IMR-90 (cell line): ENCODE data around the gene NSL1. TPM values are rescaled to one million over a fixed set of nuclear protein-coding genes. Genes with fewer than 3 reads are reported as not detected.

Experiments
- ATAC-seq: fragments of 200-7000 bp; cut with Tn5 transposase; 2 replicates; pipeline ENCODE4 v1.9.1; 2020; ENCODE audit warnings: low read depth, mild to moderate bottlenecking, moderate library complexity
- BruUV-seq: library from RNA; stranded (reverse); fragments of 400-500 nt; replicated peaks from 2 replicates; lab custom pipeline; 2021; lab: Mats Ljungman, UMichigan
- CTCF ChIA-PET: fragments of 300-600 bp; formaldehyde crosslinking; extraction: SDS; loops from one replicate; lab custom pipeline; 2021; ENCODE audit warnings: antibody characterized with exemption; lab: Yijun Ruan, JAX
- POLR2A ChIA-PET: fragments of 300-600 bp; sonication (Branson Sonifier 250); formaldehyde crosslinking; loops from one replicate; lab custom pipeline; 2022; ENCODE audit warnings: antibody characterized with exemption; ENCODE audit not compliant: unreplicated experiment; lab: Charles Lee
- DNase-seq: peaks from one replicate; pipeline ENCODE4 v3.0.0; 2013
- H2AFZ ChIP-seq: replicated peaks from 2 replicates; pipeline ENCODE3; 2013; ENCODE audit warnings: low read length, mild to moderate bottlenecking; ENCODE audit not compliant: poor library complexity
- H2AK5ac ChIP-seq: 2 replicates; pipeline ENCODE4 v1.6.1; 2013; ENCODE audit warnings: low read depth, low read length, inconsistent platforms
- H2AK9ac ChIP-seq: replicated peaks from 2 replicates; pipeline ENCODE3; 2013; ENCODE audit warnings: mild to moderate bottlenecking, low read depth, low read length, moderate library complexity; ENCODE audit not compliant: poor library complexity
- H2BK120ac ChIP-seq: 2 replicates; pipeline ENCODE4 v1.6.1; 2013; ENCODE audit warnings: low read depth, low read length, inconsistent platforms
- H2BK15ac ChIP-seq: 3 replicates; pipeline ENCODE4 v1.6.1; 2013; ENCODE audit warnings: low read depth, low read length, inconsistent platforms
- H2BK20ac ChIP-seq: 2 replicates; pipeline ENCODE4 v1.6.1; 2013; ENCODE audit warnings: low read depth, mild to moderate bottlenecking, inconsistent platforms, low read length, moderate library complexity
- H2BK5ac ChIP-seq: 2 replicates; pipeline ENCODE4 v1.6.1; 2013; ENCODE audit warnings: mild to moderate bottlenecking, low read depth, low read length, inconsistent platforms; ENCODE audit not compliant: poor library complexity, severe bottlenecking
- H3K14ac ChIP-seq: replicated peaks from 2 replicates; pipeline ENCODE4 v1.6.1; 2013; ENCODE audit warnings: low read depth, low read length, inconsistent platforms
- H3K18ac ChIP-seq: 2 replicates; pipeline ENCODE4 v1.6.1; 2013; ENCODE audit warnings: low read depth, low read length, control low read depth
- H3K23ac ChIP-seq: 2 replicates; pipeline ENCODE4 v1.6.1; 2013; ENCODE audit warnings: low read depth, low read length, inconsistent platforms
- H3K27ac ChIP-seq: 2 replicates; pipeline ENCODE4 v1.5.1; 2013; ENCODE audit warnings: mild to moderate bottlenecking, control low read depth, low read length; ENCODE audit not compliant: insufficient read depth
- H3K27me3 ChIP-seq: 2 replicates; pipeline ENCODE4 v1.6.1; 2013; ENCODE audit warnings: low read length; ENCODE audit not compliant: control insufficient read depth, insufficient read depth
- H3K36me3 ChIP-seq: 2 replicates; pipeline ENCODE4 v1.6.1; 2013; ENCODE audit warnings: low read length, mixed read lengths; ENCODE audit not compliant: control insufficient read depth, insufficient read depth
- H3K4ac ChIP-seq: 2 replicates; pipeline ENCODE4 v1.6.1; 2013; ENCODE audit warnings: low read depth, low read length, inconsistent platforms
- H3K4me1 ChIP-seq: 2 replicates; pipeline ENCODE4 v1.6.1; 2013; ENCODE audit warnings: low read length, mixed read lengths; ENCODE audit not compliant: control insufficient read depth, insufficient read depth
- H3K4me2 ChIP-seq: 2 replicates; pipeline ENCODE4 v1.6.1; 2013; ENCODE audit warnings: low read depth, mild to moderate bottlenecking, control low read depth, low read length, moderate library complexity
- H3K4me3 ChIP-seq: 2 replicates; pipeline ENCODE4 v1.5.1; 2013; ENCODE audit warnings: low read depth, mild to moderate bottlenecking, control low read depth, low read length, moderate library complexity; ENCODE audit not compliant: insufficient read depth
- H3K56ac ChIP-seq: 2 replicates; pipeline ENCODE4 v1.6.1; 2013; ENCODE audit warnings: low read length, inconsistent platforms; ENCODE audit not compliant: insufficient read depth; ENCODE audit errors: extremely low read depth
- H3K79me1 ChIP-seq, 2 experiments: 2 replicates each; pipeline ENCODE4 v1.6.1; 2013; ENCODE audit warnings: low read length in 2 of 2, inconsistent platforms in 1 of 2, low read depth in 1 of 2
- H3K9ac ChIP-seq: 2 replicates; pipeline ENCODE4 v1.6.1; 2013; ENCODE audit warnings: low read depth, low read length, control low read depth
- H3K9me1 ChIP-seq: 2 replicates; pipeline ENCODE4 v1.6.1; 2013; ENCODE audit warnings: low read length, inconsistent platforms; ENCODE audit not compliant: insufficient read depth
- H3K9me3 ChIP-seq: 2 replicates; pipeline ENCODE4 v1.6.1; 2013; ENCODE audit warnings: low read length; ENCODE audit not compliant: control insufficient read depth, insufficient read depth
- H4K20me1 ChIP-seq: 2 replicates; pipeline ENCODE4 v1.6.1; 2013; ENCODE audit warnings: low read length, inconsistent platforms; ENCODE audit not compliant: insufficient read depth
- H4K5ac ChIP-seq: 2 replicates; pipeline ENCODE4 v1.6.1; 2013; ENCODE audit warnings: mild to moderate bottlenecking, low read depth, low read length, control low read depth
- H4K8ac ChIP-seq, 2 experiments: 2 replicates each; pipeline ENCODE4 v1.6.1; 2013; ENCODE audit warnings: low read depth in 2 of 2, low read length in 2 of 2, control low read depth in 1 of 2, inconsistent platforms in 1 of 2
- H4K91ac ChIP-seq: 2 replicates; pipeline ENCODE4 v1.6.1; 2013; ENCODE audit warnings: low read depth, low read length, inconsistent platforms; ENCODE audit not compliant: insufficient read depth
- RAD21 ChIP-seq: IDR thresholded peaks from 2 replicates; pipeline ENCODE4 v1.6.1; 2012; ENCODE audit warnings: low read length, improper control_type of control experiment
- WGBS, 2 experiments: methylation state at CpG; one replicate each; pipeline versions ENCODE4 v1.1.5 to v1.1.7; 2013; ENCODE audit warnings: missing lambda C conversion rate in 2 of 2; ENCODE audit not compliant: insufficient read length in 1 of 2; ENCODE audit errors: extremely low coverage in 2 of 2; 5-methylcytosine and 5-hydroxymethylcytosine counted together
- dilution Hi-C: fragments of 300-500 bp; cut with HindIII; formaldehyde crosslinking; loops from one replicate; pipeline ENCODE4 v1.14.3; 2018; ENCODE audit warnings: low sequenced_read_pairs; ENCODE audit not compliant: unreplicated experiment
- in situ Hi-C: fragments of 300-500 bp; cut with MboI; formaldehyde crosslinking; loops from 3 replicates; pipeline ENCODE4 v1.14.3; 2019; ENCODE audit warnings: low sequenced_read_pairs, inconsistent platforms, mixed read lengths
- intact Hi-C: fragments of 100-400 bp; cut with micrococcal nuclease; formaldehyde crosslinking; loops from 2 replicates; pipeline ENCODE4 v1.10.0; 2022
- polyA plus RNA-seq, 3 experiments: library from polyadenylated mRNA; depleted of rRNA; stranded (reverse); fragments of >200 nt; gene quantifications; 2 replicates each; pipeline ENCODE4 v1.2.3, GENCODE V29; 2012; ENCODE audit warnings: low replicate concordance in 1 of 3
- total RNA-seq: library from RNA; depleted of rRNA; stranded (reverse); fragments of >200 nt; gene quantifications from 2 replicates; pipeline ENCODE4 v1.2.3, GENCODE V29; 2012
- TF ChIP-seq, protein P1 (sequence below): conservative IDR thresholded peaks from 2 replicates; pipeline ENCODE4 v1.5.1; 2012; ENCODE audit warnings: mild to moderate bottlenecking, low read depth, low read length, improper control_type of control experiment
- TF ChIP-seq, protein P2 (sequence below): fragments of 150-350 bp; IDR thresholded peaks from 2 replicates; pipeline ENCODE4 v1.6.1; 2017; ENCODE audit warnings: mild to moderate bottlenecking, antibody characterized with exemption, low read length, low read depth

The NSL1 gene
- total and polyA plus RNA-seq, 2 of the 4 experiments (the other 2 are of a cell fraction) = 19.1 to 42.5 TPM

DNA sequence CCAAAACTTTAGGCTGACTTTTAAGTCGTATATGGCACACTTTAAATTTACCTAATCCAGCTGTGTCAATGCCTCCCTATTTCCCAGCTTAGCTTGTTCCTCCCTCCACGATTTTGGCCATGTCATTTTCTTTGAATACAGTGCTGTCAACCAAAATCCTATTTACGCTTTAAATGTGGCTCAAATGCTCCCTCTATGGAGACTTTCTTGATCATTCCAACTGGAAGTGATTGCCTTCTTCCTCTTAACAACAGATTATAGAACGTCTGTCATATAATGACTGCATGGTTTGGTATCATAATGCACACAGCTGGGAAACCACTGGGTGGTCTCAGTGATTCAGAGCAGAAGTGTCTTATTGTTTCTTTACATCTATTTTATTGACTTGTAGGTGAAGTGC, 73.1 kb downstream of the NSL1 start:
- ATAC-seq = no peak
- BruUV-seq = no TSS peak

More for the DNA sequence above, 73.1 kb downstream of the NSL1 start:
- H3K36me3 ChIP-seq = no peaks in the 10 kb centered on the region
- 60% methylated on average over 1 of the region's 4 CpGs; no CpG with 5 or more reads in 1 of the 2 experiments for WGBS, 2 experiments
- H2BK5ac ChIP-seq = no peak overlapping the region
- peak; percentile 34 for TF ChIP-seq RAD21
- TF ChIP-seq, protein P1, sequence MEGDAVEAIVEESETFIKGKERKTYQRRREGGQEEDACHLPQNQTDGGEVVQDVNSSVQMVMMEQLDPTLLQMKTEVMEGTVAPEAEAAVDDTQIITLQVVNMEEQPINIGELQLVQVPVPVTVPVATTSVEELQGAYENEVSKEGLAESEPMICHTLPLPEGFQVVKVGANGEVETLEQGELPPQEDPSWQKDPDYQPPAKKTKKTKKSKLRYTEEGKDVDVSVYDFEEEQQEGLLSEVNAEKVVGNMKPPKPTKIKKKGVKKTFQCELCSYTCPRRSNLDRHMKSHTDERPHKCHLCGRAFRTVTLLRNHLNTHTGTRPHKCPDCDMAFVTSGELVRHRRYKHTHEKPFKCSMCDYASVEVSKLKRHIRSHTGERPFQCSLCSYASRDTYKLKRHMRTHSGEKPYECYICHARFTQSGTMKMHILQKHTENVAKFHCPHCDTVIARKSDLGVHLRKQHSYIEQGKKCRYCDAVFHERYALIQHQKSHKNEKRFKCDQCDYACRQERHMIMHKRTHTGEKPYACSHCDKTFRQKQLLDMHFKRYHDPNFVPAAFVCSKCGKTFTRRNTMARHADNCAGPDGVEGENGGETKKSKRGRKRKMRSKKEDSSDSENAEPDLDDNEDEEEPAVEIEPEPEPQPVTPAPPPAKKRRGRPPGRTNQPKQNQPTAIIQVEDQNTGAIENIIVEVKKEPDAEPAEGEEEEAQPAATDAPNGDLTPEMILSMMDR = 0 out of 2 replicates have a peak, but pooled peaks have one; percentile 24
- TF ChIP-seq, protein P2, sequence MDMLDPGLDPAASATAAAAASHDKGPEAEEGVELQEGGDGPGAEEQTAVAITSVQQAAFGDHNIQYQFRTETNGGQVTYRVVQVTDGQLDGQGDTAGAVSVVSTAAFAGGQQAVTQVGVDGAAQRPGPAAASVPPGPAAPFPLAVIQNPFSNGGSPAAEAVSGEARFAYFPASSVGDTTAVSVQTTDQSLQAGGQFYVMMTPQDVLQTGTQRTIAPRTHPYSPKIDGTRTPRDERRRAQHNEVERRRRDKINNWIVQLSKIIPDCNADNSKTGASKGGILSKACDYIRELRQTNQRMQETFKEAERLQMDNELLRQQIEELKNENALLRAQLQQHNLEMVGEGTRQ = no peak
- no peak overlapping the region for H4K91ac ChIP-seq
- DNase-seq = peak; percentile 43
- no peak overlapping the region for H3K4me3 ChIP-seq
- H2AK5ac ChIP-seq = no peak overlapping the region
- H3K4me2 ChIP-seq = no peak overlapping the region
- H2AFZ ChIP-seq = no peak overlapping the region
- no peak overlapping the region for H3K14ac ChIP-seq
- no peaks in the 10 kb centered on the region for H3K9me3 ChIP-seq
- H4K8ac ChIP-seq = no peak overlapping the region
- no peak overlapping the region for H3K56ac ChIP-seq
- H4K5ac ChIP-seq = no peak overlapping the region
- ChIA-PET CTCF (interaction anchor here (0.6 to 0.8 kb wide), 2 partner anchors 236 to 241 kb away, joined by 3 to 5 read pairs; no protein-coding TSS in a partner anchor), POLR2A (no interaction called here)
- H3K23ac ChIP-seq = no peak overlapping the region
- no peaks in the 10 kb centered on the region for H3K79me1 ChIP-seq
- no peak overlapping the region for H2AK9ac ChIP-seq
- no peak overlapping the region for H3K18ac ChIP-seq
- H3K4ac ChIP-seq = no peak overlapping the region
- no peak overlapping the region for H2BK120ac ChIP-seq
- H3K9me1 ChIP-seq = no peaks in the 10 kb centered on the region
- H3K27ac ChIP-seq = no peak overlapping the region
- no peak overlapping the region for H3K9ac ChIP-seq
- H2BK15ac ChIP-seq = no peak overlapping the region
- H4K20me1 ChIP-seq = no peaks in the 10 kb centered on the region
- dilution Hi-C loops (no loop called here), intact Hi-C loops (no loop called here), in situ Hi-C loops (no loop called here)
- no peak overlapping the region for H2BK20ac ChIP-seq
- H3K4me1 ChIP-seq = peaks cover 8% of the 10 kb centered on the region; the same call in 1 of the 2 replicates
- H3K27me3 ChIP-seq = no peaks in the 10 kb centered on the region
